GM10248 (cell line): ENCODE measurements around the gene KHSRP.
A peak's percentile ranks its signal among the peaks of the same experiment; 100 is the strongest.

Experiments
- CTCF ChIA-PET: fragments of 300-600 bp; sonication (Branson Sonifier 250); formaldehyde crosslinking; extraction: SDS; loops from one replicate; lab custom pipeline; 2021; ENCODE audit warnings: antibody characterized with exemption; lab: Yijun Ruan, JAX
- POLR2A ChIA-PET: fragments of 350-650 bp; sonication (Branson Sonifier 250); formaldehyde crosslinking; extraction: SDS; loops from one replicate; lab custom pipeline; 2020; ENCODE audit warnings: antibody characterized with exemption; lab: Yijun Ruan, JAX
- DNase-seq: peaks from one replicate; pipeline ENCODE4 v3.0.0; 2012; ENCODE audit errors: extremely low spot score
- TF ChIP-seq, protein P1 (sequence below): IDR thresholded peaks from 2 replicates; pipeline ENCODE4 v1.5.1; 2012; ENCODE audit warnings: mild to moderate bottlenecking, low read depth; ENCODE audit errors: extremely low read depth, missing control alignments, control extremely low read depth

The KHSRP gene

DNA sequence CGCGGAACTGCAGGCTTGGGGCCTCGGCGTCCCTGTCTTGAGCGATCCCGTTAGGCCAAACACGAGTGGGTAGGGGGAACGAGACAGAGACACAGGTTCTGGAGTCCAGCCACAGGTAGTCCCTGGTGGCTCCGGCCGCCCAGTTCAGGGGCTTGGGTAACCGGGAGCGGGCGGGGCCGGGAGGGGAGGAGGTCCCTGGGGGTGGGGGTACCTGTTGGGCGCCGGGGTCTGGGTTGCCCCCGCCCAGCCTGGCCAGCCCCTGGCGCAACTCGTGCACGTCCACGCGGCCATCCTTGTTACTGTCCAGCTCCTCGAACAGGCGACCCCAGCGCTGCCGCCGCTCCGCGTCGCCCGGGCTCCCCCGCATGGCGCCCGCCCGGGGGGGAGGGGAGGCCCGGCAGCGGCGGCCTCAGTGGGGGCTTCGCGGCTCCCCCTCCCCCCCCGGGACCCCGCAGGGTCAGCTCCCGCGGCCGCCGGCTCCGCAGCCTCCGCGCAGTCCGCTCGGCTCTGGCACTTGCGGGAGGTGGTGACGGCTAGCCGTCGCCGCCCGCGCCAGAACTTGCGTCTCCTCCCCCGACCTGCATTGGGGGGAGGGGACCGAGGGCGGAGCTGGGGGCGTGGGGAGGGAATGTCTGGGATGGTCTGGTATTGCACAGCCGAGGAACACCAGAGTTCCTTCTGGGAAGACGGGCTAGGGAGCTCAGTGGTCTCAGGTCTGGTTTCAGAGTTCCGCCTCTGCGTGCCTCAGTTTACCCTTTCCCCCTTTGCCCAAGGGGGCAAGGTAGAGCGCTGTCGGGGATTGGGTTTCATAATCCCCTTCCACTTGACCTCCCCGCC lies 34.9 kb upstream of the KHSRP start, which contains the start of gene SLC25A23:
SLC25A23 (minus strand) TSS at position 531 of the 837 bp plus-strand sequence; CDS start at position 367, 164 bp downstream.
- peak; percentile 90 for DNase-seq
- ChIA-PET CTCF (interaction anchor here (0.8 to 1.6 kb wide), 3 partner anchors 13 to 31 kb away, joined by 3 to 6 read pairs (median 5); partner anchors contain the start of gene DENND1C), POLR2A (interaction anchor here (0.6 kb wide), 2 partner anchors 73 to 783 kb away, joined by 3 read pairs; no protein-coding TSS in a partner anchor)
- TF ChIP-seq, protein P1, sequence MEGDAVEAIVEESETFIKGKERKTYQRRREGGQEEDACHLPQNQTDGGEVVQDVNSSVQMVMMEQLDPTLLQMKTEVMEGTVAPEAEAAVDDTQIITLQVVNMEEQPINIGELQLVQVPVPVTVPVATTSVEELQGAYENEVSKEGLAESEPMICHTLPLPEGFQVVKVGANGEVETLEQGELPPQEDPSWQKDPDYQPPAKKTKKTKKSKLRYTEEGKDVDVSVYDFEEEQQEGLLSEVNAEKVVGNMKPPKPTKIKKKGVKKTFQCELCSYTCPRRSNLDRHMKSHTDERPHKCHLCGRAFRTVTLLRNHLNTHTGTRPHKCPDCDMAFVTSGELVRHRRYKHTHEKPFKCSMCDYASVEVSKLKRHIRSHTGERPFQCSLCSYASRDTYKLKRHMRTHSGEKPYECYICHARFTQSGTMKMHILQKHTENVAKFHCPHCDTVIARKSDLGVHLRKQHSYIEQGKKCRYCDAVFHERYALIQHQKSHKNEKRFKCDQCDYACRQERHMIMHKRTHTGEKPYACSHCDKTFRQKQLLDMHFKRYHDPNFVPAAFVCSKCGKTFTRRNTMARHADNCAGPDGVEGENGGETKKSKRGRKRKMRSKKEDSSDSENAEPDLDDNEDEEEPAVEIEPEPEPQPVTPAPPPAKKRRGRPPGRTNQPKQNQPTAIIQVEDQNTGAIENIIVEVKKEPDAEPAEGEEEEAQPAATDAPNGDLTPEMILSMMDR = no peak

DNA sequence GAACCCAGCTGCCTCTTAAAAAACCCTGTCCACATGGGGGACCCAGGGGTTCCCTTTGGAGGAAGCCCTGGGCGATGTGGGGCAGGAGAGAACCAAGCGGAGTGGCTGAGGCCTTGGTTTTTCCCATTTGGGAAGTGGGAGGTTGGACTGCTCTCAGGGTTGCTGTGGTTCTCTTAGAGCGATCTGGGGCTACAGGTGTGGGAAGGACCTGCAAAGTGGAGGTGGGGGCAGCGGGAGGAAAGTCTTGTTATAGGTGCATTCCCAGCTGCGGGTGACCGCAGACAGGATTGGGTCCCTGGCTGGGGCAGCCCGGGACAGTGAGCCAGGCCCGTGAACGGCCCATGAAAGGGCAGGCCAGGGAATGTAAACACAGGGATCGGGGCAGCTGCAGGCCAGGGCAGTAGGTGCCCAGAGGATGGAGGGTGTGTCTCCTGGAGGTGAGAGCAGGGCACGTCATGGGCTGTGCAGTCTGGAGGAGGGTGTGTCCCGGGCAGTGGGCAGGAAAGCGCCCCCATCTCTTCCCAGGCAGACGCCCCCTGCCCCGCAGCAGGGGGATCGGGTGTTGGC lies 34.2 kb upstream of the KHSRP start:
- no peak for DNase-seq
- TF ChIP-seq, protein P1 = no peak
- ChIA-PET POLR2A (no interaction called here), CTCF (interaction anchor here (0.8 to 1.6 kb wide), 5 partner anchors 14 to 405 kb away, joined by 3 to 6 read pairs (median 3); partner anchors contain the start of gene DENND1C)

DNA sequence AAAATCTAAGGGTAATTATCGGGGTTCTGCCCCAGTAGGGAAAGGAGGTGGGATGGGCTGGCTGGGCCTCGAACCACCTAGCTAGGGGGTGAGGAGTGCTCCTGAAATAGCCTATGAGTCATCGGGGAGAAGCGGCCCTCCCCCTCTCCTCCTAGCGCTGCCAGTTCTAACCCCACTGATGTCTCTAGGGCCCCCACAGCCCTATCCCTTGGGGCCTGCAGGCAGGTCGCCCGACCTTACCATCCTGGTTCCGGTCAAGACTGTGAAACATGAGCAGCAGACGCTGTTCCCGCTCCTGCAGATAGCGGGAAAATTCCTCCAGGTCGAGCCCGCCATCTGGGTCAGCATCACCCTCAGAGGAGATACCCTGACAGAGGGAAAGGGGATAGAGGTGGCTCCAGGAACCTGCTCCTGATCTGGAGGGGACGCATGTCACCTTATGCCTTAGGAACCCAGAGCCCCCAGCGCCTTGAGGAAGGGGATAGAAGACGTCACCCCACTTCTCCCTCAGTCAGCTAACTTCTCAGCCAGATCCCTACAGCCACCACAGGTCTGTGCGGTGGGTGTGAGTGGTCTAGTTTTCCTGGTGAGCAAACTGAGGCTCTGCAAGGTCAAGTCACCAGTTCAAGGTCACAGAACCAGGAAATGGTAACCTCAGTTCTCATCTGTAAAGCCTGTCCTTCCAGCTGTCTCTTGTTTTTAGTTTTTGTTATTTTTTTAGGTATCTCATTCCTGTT lies 33.5 kb upstream of the KHSRP start:
- TF ChIP-seq, protein P1 = no peak
- CTCF ChIA-PET = interaction anchor here (0.8 to 1.2 kb wide), 3 partner anchors 24 to 405 kb away, joined by 3 to 6 read pairs (median 3); partner anchors contain the start of gene DENND1C
- peak; percentile 64 for DNase-seq
- POLR2A ChIA-PET = no interaction called here

DNA sequence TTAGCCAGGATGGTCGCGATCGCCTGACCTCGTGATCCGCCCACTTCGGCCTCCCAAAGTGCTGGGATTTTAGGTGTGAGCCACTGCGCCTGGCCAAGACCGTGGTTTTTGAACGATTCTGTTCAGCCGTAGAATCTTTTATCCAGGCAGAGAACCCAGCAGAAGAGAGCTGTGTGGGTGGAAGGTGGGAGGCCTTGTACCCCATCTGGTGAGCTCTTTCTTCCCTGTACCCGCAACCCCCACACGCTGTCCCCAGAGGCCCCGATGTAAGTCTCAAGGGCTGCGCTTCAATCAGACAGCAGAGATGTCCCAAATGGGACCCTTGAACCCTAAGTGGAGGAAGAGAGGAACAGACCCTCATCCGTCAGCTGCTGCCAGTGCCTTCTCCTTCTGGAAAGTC lies 31.3 kb upstream of the KHSRP start:
- POLR2A ChIA-PET = no interaction called here
- CTCF ChIA-PET = interaction anchor here (1.5 kb wide), 1 partner anchor 9 kb away, joined by 3 read pairs; no protein-coding TSS in a partner anchor
- TF ChIP-seq, protein P1 = no peak
- DNase-seq = no peak

DNA sequence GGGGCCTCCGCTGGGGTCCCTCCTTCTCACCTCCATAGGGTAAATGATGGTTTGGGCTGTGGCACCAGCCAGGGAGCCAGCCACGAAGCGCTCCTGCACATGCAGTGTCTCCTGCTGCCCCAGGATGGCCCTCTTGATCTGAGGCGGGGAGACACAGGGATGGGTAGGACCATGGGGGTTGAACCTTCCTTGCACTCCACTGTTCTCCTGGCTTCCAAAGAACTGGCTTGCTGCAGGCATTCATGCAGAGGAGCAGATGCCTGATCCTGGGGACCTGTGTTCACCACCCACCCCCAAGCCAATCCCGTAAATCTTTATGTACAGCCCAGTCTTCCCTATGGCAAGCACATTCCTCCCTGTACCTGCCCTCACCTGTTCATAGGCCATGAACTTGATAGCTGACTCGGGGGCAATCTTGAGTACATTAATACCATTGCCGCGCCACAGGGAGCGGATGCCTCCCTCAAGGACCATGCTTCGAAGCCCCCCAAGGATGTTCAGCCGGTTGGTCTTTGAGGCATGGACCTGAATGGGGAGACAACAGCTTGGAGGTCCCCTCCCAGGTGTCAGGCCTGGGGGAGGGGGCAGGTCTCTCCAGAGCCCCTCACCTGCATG lies 29.4 kb upstream of the KHSRP start:
- DNase-seq = no peak
- POLR2A ChIA-PET = no interaction called here
- TF ChIP-seq, protein P1 = no peak
- CTCF ChIA-PET = interaction anchor here (1.0 kb wide), 1 partner anchor 88 kb away, joined by 3 read pairs; no protein-coding TSS in a partner anchor
